Common myeloid progenitor, CD34-positive (primary cell): ENCODE results near the gene DENND4A.
"Not testable (repeated sequence)": the region's sequence is repeated elsewhere in the genome, so short reads cannot be mapped to it uniquely, and the experiment has no call there.

Experiments used
- CTCF ChIA-PET: fragments of 350-600 bp; sonication (Branson Sonifier 250); formaldehyde crosslinking; loops from one replicate; lab custom pipeline; 2021; ENCODE audit warnings: antibody characterized with exemption; lab: Charles Lee
- POLR2A ChIA-PET: fragments of 350-600 bp; sonication (Branson Sonifier 250); formaldehyde crosslinking; loops from one replicate; lab custom pipeline; 2021; ENCODE audit warnings: antibody characterized with exemption; lab: Charles Lee
- DNase-seq, 3 donors: peaks; one replicate each; pipeline versions ENCODE4 v3.0.0 to v3.0.0-alpha.2; 2013
- H3K27ac ChIP-seq, 2 experiments: 1 replicate in 1 of 2; 2 replicates in 1 of 2; pipeline ENCODE4 v1.7.0; 2013; ENCODE audit warnings: inconsistent platforms in 2 of 2, low read length in 2 of 2, mild to moderate bottlenecking in 2 of 2, low read depth in 1 of 2, moderate library complexity in 1 of 2; ENCODE audit not compliant: severe bottlenecking in 2 of 2, insufficient read depth in 1 of 2, poor library complexity in 1 of 2
- H3K27me3 ChIP-seq, 5 experiments: replicated peaks in 2 of 5; 1 replicate in 3 of 5; 2 replicates in 2 of 5; pipeline versions ENCODE4 v1.6.1 to v1.7.0; 2013; ENCODE audit warnings: low read length in 4 of 5, mild to moderate bottlenecking in 2 of 5, moderate library complexity in 2 of 5, inconsistent platforms in 1 of 5; ENCODE audit not compliant: insufficient read depth in 5 of 5, control insufficient read depth in 4 of 5
- H3K36me3 ChIP-seq, 4 experiments: 1 replicate in 2 of 4; 2 replicates in 2 of 4; pipeline versions ENCODE4 v1.6.1 to v1.7.0; 2013; ENCODE audit warnings: low read length in 3 of 4, control low read depth in 1 of 4, mild to moderate bottlenecking in 1 of 4; ENCODE audit not compliant: control insufficient read depth in 4 of 4, insufficient read depth in 4 of 4
- H3K4me1 ChIP-seq, 4 experiments: 1 replicate in 3 of 4; 2 replicates in 1 of 4; pipeline versions ENCODE4 v1.6.1 to v1.7.1; 2013; ENCODE audit warnings: low read length in 3 of 4, mild to moderate bottlenecking in 3 of 4, control low read depth in 1 of 4, inconsistent platforms in 1 of 4, moderate library complexity in 1 of 4; ENCODE audit not compliant: control insufficient read depth in 4 of 4, insufficient read depth in 4 of 4; ENCODE audit errors: control extremely low read depth in 1 of 4
- H3K4me3 ChIP-seq, 7 experiments: 1 replicate in 4 of 7; 2 replicates in 3 of 7; pipeline versions ENCODE4 v1.5.1 to v1.7.0; 2013; ENCODE audit warnings: mild to moderate bottlenecking in 7 of 7, low read length in 6 of 7, moderate library complexity in 6 of 7, inconsistent platforms in 2 of 7, low read depth in 2 of 7, control low read depth in 1 of 7; ENCODE audit not compliant: insufficient read depth in 4 of 7, control insufficient read depth in 1 of 7; ENCODE audit errors: extremely low read depth in 1 of 7
- H3K9me3 ChIP-seq, 5 experiments: 1 replicate in 4 of 5; 2 replicates in 1 of 5; pipeline versions ENCODE4 v1.6.1 to v1.7.1; 2013; ENCODE audit warnings: low read length in 4 of 5, mild to moderate bottlenecking in 2 of 5, inconsistent platforms in 1 of 5, low read depth in 1 of 5, moderate library complexity in 1 of 5; ENCODE audit not compliant: control insufficient read depth in 4 of 5, insufficient read depth in 2 of 5; ENCODE audit errors: control extremely low read depth in 1 of 5
- WGBS: methylation state at CpG from one replicate; pipeline ENCODE4 v1.1.5; 2013; ENCODE audit not compliant: insufficient coverage; 5-methylcytosine and 5-hydroxymethylcytosine counted together

The DENND4A gene

GRCh38 chr15:65819563-65819960 is 27.5 kb upstream of the DENND4A start:
- Histone ChIP-seq H3K4me3 (peak overlapping the region in 3 of 7 experiments; percentile 9 to 57 (median 32)), H3K36me3 (no peaks in the 10 kb centered on the region), H3K9me3 (no peaks in the 10 kb centered on the region), H3K27ac (peak overlapping the region; percentile 98 to 99), H3K27me3 (no peaks in the 10 kb centered on the region), H3K4me1 (peaks cover 22 to 45% (median 32%) of the 10 kb centered on the region in 4 experiments)
- ChIA-PET POLR2A (interaction anchor here (1.0 to 1.4 kb wide), 2 partner anchors 15 to 29 kb away, joined by 4 to 8 read pairs; no protein-coding TSS in a partner anchor), CTCF (interaction anchor here (0.8 to 1.8 kb wide), 4 partner anchors 10 to 71 kb away, joined by 3 to 6 read pairs (median 4); no protein-coding TSS in a partner anchor)
- WGBS, result 86% methylated on average over 3 of the region's 3 CpGs
- DNase-seq, result peak; percentile 39 to 75 (median 60)

GRCh38 chr15:65818927-65819562 is 27.0 kb upstream of the DENND4A start:
- no CpG with 5 or more reads among the region's 4 CpGs for WGBS
- POLR2A ChIA-PET, result interaction anchor here (1.0 to 1.6 kb wide), 4 partner anchors 13 to 28 kb away, joined by 4 to 8 read pairs (median 6); partner anchors contain the start of gene DENND4A

GRCh38 chr15:65816441-65816840 is 24.3 kb upstream of the DENND4A start:
- H3K36me3 ChIP-seq, result no peaks in the 10 kb centered on the region
- no peaks in the 10 kb centered on the region for H3K27me3 ChIP-seq
- no peak overlapping the region for H3K27ac ChIP-seq
- whole genome bisulfite sequencing, result 100% methylated on average over 1 of the region's 3 CpGs
- DNase-seq, result no peak
- H3K4me1 ChIP-seq, result peaks cover 22 to 37% (median 32%) of the 10 kb centered on the region in 4 experiments
- peaks cover 0 to 6% (median 0%) of the 10 kb centered on the region in 5 experiments for H3K9me3 ChIP-seq
- H3K4me3 ChIP-seq, result no peak overlapping the region
- ChIA-PET CTCF (interaction anchor here (0.9 to 1.5 kb wide), 5 partner anchors 11 to 53 kb away, joined by 3 to 4 read pairs (median 3); partner anchors contain the start of gene RAB11A), POLR2A (interaction anchor here (0.6 to 0.9 kb wide), 2 partner anchors 7 to 96 kb away, joined by 4 read pairs; no protein-coding TSS in a partner anchor)

More at GRCh38 chr15:65818927-65819562, 27.0 kb upstream of the DENND4A start:
- Histone ChIP-seq H3K27me3 (no peaks in the 10 kb centered on the region), H3K4me3 (peak overlapping the region in 3 of 7 experiments; percentile 19 to 57 (median 32)), H3K27ac (peak overlapping the region; percentile 98 to 99), H3K36me3 (no peaks in the 10 kb centered on the region), H3K9me3 (no peaks in the 10 kb centered on the region), H3K4me1 (peaks cover 22 to 44% (median 32%) of the 10 kb centered on the region in 4 experiments)
- peak; percentile 97 to 99 (median 97) for DNase-seq
- CTCF ChIA-PET, result interaction anchor here (1.0 to 1.8 kb wide), 9 partner anchors 8 to 71 kb away, joined by 3 to 6 read pairs (median 4); no protein-coding TSS in a partner anchor

DNA sequence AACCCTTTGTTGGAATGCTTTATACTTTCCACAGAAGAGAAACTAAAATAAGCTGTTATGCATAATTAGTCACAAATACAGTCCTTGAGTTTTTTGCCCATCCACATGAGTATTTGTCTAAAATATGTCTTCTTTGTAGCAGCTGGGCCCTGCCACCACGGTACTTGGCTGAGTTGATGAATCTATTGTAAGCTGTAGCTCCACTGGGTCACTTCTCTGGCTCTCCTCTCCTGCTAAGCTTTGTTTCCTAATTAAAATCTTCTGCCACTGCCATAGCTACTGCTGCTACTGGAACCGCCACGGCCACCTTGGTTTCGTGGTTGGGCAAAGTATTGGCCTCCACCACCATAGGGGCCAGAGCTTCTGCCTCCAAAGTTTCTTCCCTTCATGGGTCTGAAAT is 23.9 kb upstream of the DENND4A start:
- not testable (repeated sequence) for H3K36me3 ChIP-seq, H3K27me3 ChIP-seq, H3K4me3 ChIP-seq, H3K27ac ChIP-seq, H3K9me3 ChIP-seq
- WGBS, result 71% methylated on average over 4 of the region's 4 CpGs
- peak in 2 of 3 donors; percentile 19 to 37 for DNase-seq
- POLR2A ChIA-PET, result interaction anchor here (0.6 to 0.9 kb wide), 2 partner anchors 8 to 95 kb away, joined by 4 read pairs; no protein-coding TSS in a partner anchor
- peaks cover 18 to 33% (median 29%) of the 10 kb centered on the region in 4 experiments for H3K4me1 ChIP-seq
- CTCF ChIA-PET, result interaction anchor here (0.9 to 1.5 kb wide), 5 partner anchors 10 to 53 kb away, joined by 3 to 4 read pairs (median 3); partner anchors contain the start of gene RAB11A

DNA sequence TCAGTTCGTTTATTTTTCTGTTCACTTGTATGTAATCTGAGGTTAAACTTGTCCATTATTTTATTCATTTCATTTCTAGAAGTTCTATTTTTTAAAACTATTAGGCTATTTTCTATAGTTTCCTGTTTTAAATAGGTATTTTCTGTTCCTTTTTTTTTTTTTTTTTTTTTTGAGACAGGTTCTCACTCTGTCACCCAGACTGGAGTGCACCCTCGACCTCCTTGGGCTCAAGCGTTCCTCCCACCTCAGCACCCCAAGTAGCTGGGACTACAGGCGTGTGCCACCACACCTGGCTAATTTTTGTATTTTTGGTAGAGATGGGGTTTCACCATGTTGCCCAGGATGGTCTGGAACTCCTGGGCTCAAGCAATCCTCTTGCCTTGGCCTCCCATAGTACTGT is 22.2 kb upstream of the DENND4A start:
- WGBS, result no CpG with 5 or more reads among the region's 4 CpGs
- not testable (repeated sequence) for H3K4me3 ChIP-seq, H3K27me3 ChIP-seq, DNase-seq, H3K36me3 ChIP-seq, H3K27ac ChIP-seq, H3K9me3 ChIP-seq
- POLR2A ChIA-PET, result interaction anchor here (0.7 kb wide), 1 partner anchor 67 kb away, joined by 3 read pairs; no protein-coding TSS in a partner anchor
- peaks cover 11 to 16% (median 13%) of the 10 kb centered on the region in 4 experiments for H3K4me1 ChIP-seq
- CTCF ChIA-PET, result interaction anchor here (0.9 to 1.1 kb wide), 4 partner anchors 9 to 33 kb away, joined by 3 to 4 read pairs (median 3); no protein-coding TSS in a partner anchor

DNA sequence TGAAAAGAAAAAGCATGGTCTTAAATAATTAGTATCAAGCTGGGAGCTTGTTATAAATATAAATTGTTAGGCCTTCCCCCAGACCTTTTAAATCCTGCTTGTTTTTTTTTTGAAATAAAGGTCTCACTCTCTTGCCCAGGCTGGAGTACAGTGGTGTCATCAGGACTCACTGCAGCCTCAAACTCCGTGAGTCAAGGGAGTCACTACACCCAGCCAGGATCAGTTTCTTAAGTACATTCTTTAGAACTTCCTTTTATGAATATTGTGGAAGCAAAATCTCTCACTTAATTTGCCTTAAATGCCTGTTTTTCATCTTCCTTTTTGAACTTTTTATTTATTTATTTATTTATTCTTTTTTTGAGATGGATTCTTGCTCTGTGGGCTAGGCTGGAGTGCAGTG is 20.8 kb upstream of the DENND4A start:
- Histone ChIP-seq H3K4me3 (no peak overlapping the region), H3K36me3 (no peaks in the 10 kb centered on the region), H3K4me1 (peaks cover 1 to 5% (median 2%) of the 10 kb centered on the region in 4 experiments), H3K9me3 (peaks cover 0 to 8% (median 0%) of the 10 kb centered on the region in 5 experiments), H3K27ac (no peak overlapping the region), H3K27me3 (no peaks in the 10 kb centered on the region)
- WGBS, result no CpG with 5 or more reads among the region's 1 CpG
- DNase-seq, result no peak
- ChIA-PET POLR2A (no interaction called here), CTCF (interaction anchor here (1.1 kb wide), 2 partner anchors 8 to 20 kb away, joined by 3 to 4 read pairs; no protein-coding TSS in a partner anchor)
